KOPT-K1 (cell line): ENCODE data around the gene R3HDM2.

ENCODE experiments used
- H3K27ac ChIP-seq: fragments of 200-600 bp; sonication (generic); 2 replicates; pipeline ENCODE4 v1.5.1; 2016; ENCODE audit warnings: antibody characterized with exemption, mild to moderate bottlenecking, low read depth, low read length; ENCODE audit not compliant: poor library complexity, severe bottlenecking
- H3K36me3 ChIP-seq: fragments of 200-600 bp; sonication (generic); 2 replicates; pipeline ENCODE4 v1.5.1; 2017; ENCODE audit warnings: antibody characterized with exemption, mild to moderate bottlenecking, low read length, moderate library complexity; ENCODE audit not compliant: insufficient read depth
- H3K9me3 ChIP-seq: fragments of 200-600 bp; sonication (generic); 2 replicates; pipeline ENCODE4 v1.5.1; 2017; ENCODE audit warnings: antibody characterized with exemption, low read length, mild to moderate bottlenecking; ENCODE audit not compliant: insufficient read depth, poor library complexity, severe bottlenecking

The R3HDM2 gene

GRCh38 chr12:57211791-57212700 lies 218.8 kb downstream of the R3HDM2 start:
- Histone ChIP-seq H3K9me3 (no peaks in the 10 kb centered on the region), H3K36me3 (no peaks in the 10 kb centered on the region), H3K27ac (no peak overlapping the region)

GRCh38 chr12:57210926-57211692 lies 219.7 kb downstream of the R3HDM2 start:
- Histone ChIP-seq H3K36me3 (no peaks in the 10 kb centered on the region), H3K9me3 (no peaks in the 10 kb centered on the region), H3K27ac (no peak overlapping the region)

GRCh38 chr12:57210461-57210860 lies 220.4 kb downstream of the R3HDM2 start:
- no peaks in the 10 kb centered on the region for H3K36me3 ChIP-seq
- H3K27ac ChIP-seq: no peak overlapping the region
- no peaks in the 10 kb centered on the region for H3K9me3 ChIP-seq

GRCh38 chr12:57209916-57210315 lies 220.9 kb downstream of the R3HDM2 start:
- no peak overlapping the region for H3K27ac ChIP-seq
- no peaks in the 10 kb centered on the region for H3K36me3 ChIP-seq
- H3K9me3 ChIP-seq: no peaks in the 10 kb centered on the region

- no peak overlapping the region for H3K27ac ChIP-seq
- H3K9me3 ChIP-seq: no peaks in the 10 kb centered on the region
- no peaks in the 10 kb centered on the region for H3K36me3 ChIP-seq
Measured at GRCh38 chr12:57208631-57209282, 222.1 kb downstream of the R3HDM2 start.

GRCh38 chr12:57207731-57208630 lies 222.9 kb downstream of the R3HDM2 start:
- Histone ChIP-seq H3K27ac (no peak overlapping the region), H3K9me3 (no peaks in the 10 kb centered on the region), H3K36me3 (no peaks in the 10 kb centered on the region)

GRCh38 chr12:57205931-57206330 lies 224.9 kb downstream of the R3HDM2 start:
- H3K9me3 ChIP-seq: no peaks in the 10 kb centered on the region
- no peak overlapping the region for H3K27ac ChIP-seq
- H3K36me3 ChIP-seq: no peaks in the 10 kb centered on the region

GRCh38 chr12:57205186-57205585 lies 225.7 kb downstream of the R3HDM2 start:
- Histone ChIP-seq H3K9me3 (no peaks in the 10 kb centered on the region), H3K36me3 (no peaks in the 10 kb centered on the region), H3K27ac (no peak overlapping the region)

GRCh38 chr12:57204454-57204853 lies 226.4 kb downstream of the R3HDM2 start:
- H3K9me3 ChIP-seq: no peaks in the 10 kb centered on the region
- no peak overlapping the region for H3K27ac ChIP-seq
- no peaks in the 10 kb centered on the region for H3K36me3 ChIP-seq

- Histone ChIP-seq H3K9me3 (no peaks in the 10 kb centered on the region), H3K27ac (no peak overlapping the region), H3K36me3 (no peaks in the 10 kb centered on the region)
Measured at GRCh38 chr12:57203791-57204190, 227.1 kb downstream of the R3HDM2 start.
